HT1080 (cell line): Measurements from ENCODE around the gene SYK. TPM values are rescaled to one million over a fixed set of nuclear protein-coding genes. Genes with fewer than 3 reads are reported as not detected.
"Not testable (repeated sequence)": the region's sequence is repeated elsewhere in the genome, so short reads cannot be mapped to it uniquely, and the experiment has no call there.

Experiments used
- DNase-seq: peaks from one replicate; pipeline ENCODE4 v3.0.0-alpha.2; 2015; ENCODE audit warnings: low read depth
- total RNA-seq: library from RNA; depleted of rRNA; stranded (reverse); fragments of >200 nt; shearing (Covaris generic); gene quantifications from 2 replicates; pipeline ENCODE4 v1.2.3, GENCODE V29; 2014

SYK gene
- total RNA-seq, 1 experiment from 2014 or later = 0.68 TPM

DNA sequence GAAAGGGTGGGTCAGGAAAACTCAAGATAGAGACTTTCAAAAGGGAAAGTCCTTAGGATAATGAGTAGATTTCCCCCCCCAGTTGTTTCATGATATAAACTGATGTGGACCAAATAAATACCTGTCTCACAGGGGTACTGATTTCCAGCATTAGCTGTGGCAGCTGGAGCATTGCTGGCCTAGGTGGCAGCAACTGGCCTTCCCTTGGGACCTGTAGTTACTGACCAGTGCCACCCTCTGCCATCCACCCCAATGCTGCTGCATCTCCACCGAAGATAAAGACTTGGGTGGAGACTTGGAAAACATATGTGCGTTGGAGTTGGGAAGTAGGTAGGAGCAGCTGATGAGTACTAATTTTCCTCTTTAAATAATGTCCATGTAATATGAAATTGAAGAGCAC is 71.8 kb downstream of the SYK start:
- DNase-seq = no peak

DNA sequence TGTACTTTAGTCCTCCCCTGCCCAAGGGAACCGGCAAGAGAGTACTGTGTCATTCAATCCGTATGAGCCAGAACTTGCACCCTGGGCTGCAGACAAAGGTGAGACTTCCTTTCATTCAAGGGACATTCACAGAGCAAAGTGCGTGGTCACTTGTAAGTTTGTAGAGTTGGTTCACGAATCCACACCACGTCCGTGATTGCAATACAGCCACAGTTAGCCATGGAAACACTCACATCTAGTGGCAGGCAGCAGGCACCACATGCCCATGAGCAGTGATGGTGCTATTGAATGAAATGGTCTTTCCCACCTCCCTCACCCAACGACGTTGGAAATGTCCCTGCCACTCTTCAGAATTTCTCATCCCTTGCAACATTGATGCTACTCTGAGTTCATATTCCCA is 72.6 kb downstream of the SYK start:
- DNase-seq = no peak

DNA sequence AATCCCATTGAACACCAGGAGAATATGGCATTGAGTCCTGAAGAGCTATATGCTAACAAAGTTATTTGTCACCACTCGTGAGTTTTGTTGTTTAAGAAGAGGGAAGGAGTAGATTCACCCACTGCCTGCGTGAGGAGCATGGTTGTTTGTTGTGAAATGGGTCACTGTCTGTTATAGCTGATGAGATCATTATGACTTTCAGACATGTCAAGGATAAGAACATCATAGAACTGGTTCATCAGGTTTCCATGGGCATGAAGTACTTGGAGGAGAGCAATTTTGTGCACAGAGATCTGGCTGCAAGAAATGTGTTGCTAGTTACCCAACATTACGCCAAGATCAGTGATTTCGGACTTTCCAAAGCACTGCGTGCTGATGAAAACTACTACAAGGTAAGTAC is 76.9 kb downstream of the SYK start:
- DNase-seq = no peak

DNA sequence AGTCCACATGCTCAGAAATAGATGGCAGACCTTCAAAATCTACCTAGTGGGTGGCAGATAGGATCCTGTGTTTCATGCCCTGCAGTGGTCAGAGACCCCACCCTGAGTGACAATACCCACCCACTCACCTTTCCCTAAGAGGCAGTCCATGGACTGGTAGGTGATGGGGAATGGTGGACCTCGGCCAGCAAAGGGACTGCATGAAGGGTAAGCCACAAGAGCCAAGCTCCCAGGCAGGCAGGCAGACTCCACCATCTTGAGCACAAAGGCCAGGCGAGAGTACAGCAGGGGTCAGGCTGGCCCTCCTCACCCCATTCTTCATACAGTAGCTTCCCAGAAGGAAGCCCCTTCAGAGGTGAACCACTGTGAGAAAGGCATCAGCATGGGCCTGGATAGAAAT is 78.4 kb downstream of the SYK start:
- DNase-seq = no peak

DNA sequence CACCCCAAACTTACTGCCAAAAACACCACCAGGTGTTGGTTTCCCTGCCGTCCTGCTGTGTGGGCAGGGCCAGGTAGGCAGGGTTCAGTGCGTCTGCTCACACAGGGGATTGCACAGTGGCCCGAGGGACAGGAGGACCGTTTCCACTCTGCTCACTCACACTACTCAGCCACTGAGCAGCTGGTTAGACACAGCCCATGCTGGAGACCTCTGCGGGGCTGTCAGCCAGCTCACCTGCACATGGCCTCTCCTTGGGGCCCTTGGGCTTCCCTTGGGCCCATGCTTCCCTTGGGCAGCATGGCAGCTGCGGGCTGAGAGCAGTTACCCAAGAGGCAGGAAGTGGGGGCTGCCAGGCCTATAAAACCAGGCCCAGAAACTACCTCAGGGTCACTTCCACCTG is 79.0 kb downstream of the SYK start:
- no peak for DNase-seq

DNA sequence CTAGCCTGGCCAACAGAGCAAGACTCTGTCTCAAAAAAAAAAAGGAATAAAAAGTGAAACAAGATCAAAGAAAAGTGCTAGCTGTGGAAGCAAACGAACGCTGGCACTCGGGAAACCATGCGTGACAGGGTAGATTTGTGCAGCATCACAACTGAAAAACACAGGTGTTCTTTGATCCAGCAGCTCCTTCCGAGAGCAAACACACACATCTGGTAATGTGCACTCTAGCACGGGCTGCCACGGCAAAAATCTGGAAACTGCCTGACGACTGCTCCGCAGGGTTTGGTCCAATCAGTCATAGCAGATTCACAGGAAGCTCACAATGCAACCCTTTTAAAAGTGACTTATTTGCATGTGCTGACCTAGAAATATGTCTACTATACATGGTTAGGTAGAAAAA is 80.0 kb downstream of the SYK start:
- no peak for DNase-seq

DNA sequence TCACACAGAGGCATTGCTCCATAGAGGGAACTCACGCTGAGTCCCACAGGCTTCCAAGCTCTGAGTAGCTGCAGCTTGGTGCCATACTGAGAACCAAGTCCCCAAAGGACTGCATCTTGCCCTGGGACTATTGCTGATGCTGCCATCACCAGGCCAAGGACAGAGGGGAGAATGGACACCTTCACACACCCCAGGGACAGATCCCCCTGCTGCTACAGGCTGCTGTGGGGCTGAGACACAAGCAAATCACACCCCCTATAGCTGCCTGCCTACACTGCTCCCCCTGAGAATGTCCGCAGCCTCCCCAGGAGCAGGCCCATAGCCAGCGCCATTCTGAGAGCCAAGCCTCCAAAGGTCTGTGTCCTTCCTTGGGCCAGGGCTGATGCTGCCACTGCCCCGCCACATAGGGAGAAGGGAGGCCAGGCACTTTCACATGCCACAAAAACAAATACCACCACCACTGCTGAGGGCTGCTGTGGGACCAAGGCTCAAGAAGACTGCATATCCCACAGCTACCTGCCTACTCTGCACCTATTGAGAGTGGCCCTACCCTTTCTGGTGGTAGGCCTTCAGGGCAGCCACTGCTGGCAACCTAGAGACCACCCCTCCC is 81.5 kb downstream of the SYK start:
- DNase-seq = no peak

DNA sequence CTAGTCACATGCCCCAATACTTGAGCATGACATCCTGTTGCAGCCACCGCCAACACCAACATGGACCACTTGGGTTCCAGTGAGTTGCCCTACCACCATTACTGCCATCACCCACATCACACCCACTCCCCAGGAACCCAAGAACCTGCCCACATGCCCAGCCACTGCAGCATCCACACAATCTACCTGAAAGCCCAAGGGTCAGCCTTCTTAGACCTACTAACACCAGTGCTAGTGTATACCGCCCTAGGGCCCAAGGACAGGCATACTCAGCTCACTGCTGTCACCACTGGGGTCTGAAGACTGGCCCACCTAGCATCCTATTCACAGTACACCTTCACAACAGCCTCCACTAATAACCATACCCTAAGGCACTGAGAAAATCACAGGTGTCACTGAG is 82.0 kb downstream of the SYK start:
- no peak for DNase-seq

DNA sequence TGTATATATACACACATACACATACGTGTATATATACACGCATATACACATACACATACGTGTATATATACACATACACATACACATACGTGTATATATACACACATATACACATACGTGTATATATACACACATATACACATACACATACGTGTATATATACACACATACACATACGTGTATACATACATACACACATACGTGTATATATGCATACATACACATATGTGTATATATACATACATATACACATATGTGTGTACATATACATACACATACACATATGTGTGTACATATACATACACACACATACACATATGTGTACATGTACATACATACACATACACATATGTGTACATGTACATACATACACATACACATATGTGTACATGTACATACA is 82.6 kb downstream of the SYK start:
- DNase-seq = no peak

DNA sequence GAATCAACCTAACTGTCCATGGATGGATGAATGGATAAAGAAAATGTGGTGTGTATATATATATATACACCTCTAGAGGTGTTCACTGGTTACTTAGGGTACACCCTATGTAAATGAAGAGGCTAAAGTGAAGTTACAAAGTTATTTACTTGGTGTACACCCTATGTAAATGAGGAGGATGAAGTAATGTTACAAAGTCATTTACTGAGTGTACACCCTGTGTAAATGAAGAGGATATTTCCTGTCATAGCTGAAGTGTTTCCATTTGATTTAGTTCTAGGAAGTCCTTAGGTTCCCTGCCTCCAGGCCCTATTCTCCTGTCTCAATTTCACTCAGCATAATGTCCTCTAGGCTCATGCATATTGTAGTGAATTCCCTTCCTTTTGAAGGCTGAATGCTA is 85.2 kb downstream of the SYK start:
- DNase-seq = not testable (repeated sequence)

DNA sequence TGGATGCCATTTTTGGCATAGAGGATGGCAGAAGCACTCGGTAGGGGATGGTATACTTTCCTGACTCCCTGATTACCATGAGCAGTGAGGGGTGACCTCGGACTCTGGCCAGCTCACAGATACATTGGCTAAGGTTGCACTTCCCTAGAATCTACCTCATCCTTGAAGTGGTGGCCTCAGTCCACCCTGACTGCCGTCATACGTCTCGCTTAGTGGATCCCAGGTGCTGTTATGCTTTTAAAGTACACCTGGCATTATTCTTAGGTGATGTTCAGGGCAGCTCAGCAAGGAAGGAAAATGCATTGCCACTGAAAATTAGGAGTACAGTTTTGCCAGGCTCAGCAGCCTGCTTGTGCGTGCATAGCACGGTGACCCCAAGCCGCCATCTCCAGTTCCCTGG is 87.3 kb downstream of the SYK start:
- DNase-seq = no peak

DNA sequence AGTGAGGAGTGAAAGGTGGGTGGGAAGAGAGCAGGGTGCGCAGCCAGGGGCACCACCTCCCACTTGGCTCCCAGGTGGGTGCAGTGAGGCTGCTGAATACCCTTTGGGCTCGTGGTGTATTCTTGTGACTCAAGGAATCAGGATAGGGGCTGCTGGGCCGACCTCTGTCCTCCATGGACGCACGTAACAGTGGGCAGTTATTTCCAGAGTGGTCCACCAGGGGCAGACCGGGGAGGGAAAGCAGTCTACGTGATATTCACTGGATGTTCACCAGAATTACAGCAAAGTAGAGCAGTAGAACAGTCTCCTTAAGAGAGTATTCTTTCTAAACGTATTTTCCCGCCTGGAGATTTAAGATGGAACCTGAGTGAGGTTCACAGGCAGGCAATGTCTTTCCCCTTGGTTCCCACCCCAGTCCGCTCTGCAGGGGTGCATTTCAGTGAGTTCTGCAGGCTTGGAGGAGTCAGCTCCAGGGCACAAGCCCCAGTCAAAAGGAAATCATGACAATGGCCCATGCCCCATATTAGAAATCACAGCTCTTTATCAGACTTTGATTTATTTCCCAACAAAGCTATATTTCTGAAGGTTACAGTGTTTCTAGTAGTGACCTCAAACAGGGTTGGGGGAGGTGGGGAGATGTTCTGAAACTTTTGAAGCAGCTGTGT is 88.7 kb downstream of the SYK start:
- no peak for DNase-seq

DNA sequence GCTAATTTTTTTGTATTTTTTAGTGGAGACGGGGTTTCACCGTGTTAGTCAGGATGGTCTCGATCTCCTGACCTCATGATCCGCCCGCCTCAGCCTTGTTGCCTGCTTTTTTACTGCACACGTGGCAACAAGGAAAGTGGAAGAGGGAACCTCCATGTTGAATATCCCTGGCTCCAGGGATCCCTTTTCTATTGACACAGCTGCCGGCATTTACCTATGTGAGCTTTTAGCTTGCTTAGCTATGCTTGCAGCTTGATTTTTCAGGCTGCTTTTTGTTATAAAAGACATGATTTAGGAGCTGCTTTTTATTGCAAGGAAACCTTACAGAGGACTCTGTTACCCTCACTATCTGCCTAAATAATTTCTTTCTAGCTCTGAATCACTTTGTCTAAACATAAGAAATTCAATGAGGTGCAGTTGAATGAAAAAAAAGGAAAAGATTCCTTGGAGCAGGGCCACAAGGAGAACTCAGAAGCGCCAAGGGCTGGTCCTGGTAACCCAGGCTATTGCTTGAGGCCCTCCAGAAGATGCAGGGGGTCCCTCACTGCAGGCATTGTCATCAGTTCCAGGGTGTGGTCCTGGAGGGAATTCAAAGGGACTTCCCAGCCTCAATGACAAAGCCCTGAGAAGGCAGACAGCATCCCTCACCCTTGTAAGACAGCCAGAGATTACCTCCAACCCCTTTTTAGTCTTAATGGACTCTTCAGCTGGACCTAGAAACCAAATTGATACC is 89.9 kb downstream of the SYK start:
- no peak for DNase-seq

DNA sequence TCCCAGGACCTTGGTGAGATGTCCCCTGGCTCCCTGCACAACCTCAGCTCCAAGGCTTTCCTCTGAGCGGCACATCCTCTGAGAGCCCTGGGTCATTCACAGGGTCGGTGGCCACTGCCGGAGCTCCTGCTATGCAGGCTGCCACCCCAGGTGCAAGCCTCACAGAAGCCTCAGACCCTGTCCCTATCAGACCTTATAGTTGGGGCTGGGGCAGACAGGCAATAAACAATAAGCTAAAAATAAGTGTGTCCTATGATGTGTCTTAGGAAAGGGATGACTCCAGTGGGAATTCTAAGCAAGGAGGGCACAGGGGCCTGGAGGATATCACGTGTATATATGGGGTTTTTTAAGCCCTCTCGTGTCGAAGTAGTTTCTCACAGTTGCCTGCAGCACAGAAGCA is 91.3 kb downstream of the SYK start:
- DNase-seq = no peak

DNA sequence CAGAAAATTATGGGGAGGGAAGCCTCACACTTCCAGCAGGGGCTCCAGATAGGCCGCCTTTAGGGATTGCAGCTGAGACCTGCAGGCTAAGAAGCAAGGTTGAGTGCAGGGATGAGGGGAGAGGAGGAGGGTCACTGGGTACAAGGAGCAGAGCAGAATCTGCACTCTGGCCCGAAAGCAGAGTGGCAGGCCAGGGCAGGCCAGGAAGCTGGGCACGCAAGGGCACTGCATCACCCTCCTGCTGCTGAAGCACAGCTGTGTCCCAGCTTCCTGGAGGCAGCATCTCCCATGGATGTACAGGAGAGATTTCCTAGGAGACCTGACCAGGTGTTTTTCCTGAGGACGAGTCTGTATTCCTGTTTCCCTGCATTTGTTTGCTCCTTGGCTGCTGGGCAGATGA is 92.1 kb downstream of the SYK start:
- DNase-seq = no peak

DNA sequence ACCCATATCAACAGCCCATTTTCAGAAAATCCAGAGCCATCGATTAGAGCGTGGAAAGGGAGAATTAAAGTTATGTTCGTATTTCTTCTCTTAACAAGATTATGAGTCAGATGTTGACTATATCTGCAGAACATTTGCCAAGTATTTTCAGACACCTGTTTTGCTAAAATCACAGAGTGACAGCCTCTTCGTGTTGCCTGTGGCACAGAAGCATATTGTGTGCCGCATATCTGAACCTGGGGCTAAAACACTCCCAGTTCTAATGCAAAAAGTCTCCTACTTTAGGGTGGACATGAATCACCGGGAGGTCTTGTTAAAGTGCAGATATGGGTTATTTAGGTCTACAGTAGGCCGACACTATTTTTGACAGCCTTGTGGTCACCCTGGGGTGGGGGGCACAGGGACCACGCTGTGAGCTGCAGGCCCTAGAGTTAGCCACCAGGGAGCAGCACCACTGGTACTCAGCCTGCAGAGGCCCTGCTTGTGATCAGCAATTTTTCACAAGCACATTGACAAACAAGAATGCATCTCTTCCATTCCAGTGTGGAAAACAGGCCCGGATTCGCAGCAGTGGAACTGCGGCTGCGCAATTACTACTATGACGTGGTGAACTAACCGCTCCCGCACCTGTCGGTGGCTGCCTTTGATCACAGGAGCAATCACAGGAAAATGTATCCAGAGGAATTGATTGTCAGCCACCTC is 93.5 kb downstream of the SYK start:
- no peak for DNase-seq

DNA sequence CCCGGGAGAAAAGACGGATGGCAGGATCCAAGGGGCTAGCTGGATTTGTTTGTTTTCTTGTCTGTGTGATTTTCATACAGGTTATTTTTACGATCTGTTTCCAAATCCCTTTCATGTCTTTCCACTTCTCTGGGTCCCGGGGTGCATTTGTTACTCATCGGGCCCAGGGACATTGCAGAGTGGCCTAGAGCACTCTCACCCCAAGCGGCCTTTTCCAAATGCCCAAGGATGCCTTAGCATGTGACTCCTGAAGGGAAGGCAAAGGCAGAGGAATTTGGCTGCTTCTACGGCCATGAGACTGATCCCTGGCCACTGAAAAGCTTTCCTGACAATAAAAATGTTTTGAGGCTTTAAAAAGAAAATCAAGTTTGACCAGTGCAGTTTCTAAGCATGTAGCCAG is 94.2 kb downstream of the SYK start:
- DNase-seq = no peak

DNA sequence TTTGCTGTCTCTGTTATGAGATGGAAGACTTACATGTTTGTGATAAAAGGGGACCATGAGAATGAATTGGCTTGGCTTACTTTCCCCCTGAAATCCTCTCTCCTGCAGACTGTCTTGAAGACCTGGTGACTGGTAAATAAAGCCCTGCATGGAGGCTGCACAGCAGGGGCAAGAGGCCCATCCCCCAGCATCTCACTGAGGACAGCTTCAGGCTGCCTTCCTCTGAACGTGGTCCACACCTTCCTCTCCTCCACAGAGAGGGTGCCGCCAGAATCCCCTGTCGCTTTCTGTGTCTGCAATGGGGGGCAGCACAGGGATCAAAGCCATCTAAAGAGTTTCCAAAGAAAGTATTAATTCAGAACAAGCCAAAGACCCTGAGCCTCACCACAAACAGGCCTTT is 94.6 kb downstream of the SYK start:
- DNase-seq = no peak

DNA sequence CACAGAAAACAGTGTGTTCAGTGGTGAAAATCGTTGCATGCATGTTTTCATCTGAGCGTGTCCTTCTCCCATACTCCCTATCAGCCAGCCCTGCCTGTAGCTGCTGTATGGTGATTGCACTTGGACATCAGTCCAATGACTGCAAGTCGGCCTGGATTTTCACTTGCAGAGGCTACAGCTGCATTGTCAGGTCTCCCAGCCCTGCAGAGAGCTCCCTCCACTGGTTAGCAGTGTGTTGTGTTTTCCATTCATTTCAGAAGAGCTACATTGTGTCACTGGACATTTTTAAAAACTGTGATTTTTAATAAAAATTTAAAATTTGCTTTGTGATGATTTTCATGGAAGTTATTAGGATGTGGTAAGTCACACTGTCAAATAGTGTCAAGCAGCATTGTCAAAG is 96.6 kb downstream of the SYK start:
- DNase-seq = no peak

DNA sequence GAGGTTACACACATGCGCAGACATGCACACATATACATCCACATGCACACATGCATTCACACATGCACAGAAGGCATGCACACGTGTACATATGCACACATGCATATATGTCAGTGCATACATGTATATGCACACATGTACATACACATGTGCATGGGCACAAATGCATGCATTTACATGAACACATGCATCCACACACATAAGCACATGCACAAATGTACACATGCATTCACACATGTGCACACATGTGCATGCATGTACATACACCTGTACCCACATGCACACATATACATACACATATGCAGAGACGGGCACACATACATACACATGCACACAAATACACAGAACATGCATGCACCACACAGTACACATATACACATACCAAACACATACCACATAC is 97.7 kb downstream of the SYK start:
- no peak for DNase-seq

DNA sequence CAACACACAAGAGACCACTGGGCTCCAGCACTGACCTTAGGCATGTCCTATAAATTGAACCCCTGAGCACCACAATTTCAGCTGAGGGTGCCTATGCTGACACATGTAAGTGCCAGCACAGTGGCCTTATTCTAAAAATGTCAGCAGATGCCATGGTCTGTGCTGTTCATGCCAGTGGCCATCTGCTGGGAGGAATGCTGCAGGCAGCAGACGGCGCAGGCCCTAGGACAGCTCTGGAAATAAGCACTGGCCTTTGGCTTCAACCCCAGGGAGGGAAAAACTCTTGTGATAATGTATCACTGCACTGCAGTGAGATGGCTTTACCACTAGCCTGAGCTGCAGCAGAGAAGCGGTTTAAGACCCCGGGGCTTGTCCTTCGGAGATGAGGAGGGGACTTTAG is 98.5 kb downstream of the SYK start:
- DNase-seq = peak; percentile 5

DNA sequence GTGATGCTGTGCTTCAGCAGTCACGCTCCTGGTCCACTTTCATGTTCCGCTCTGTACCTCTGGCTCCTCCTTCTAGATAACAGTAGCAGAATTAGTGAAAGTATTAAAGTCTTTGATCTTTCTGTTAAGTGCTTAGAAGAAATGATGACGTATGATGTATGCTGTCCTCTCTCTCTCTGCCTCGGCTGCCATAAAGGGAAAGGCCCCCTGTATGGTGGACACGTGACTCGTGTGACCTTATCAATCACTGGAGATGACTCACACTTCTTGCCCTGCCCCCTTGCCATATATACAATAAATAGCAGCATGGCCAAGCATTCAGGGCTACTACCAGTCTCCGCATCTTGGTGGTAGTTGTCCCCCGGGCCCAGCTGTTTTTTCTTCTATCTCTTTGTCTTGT is 100.3 kb downstream of the SYK start:
- no peak for DNase-seq
